SK-N-SH treated with all-trans-retinoic acid at 6 μM for 48 hours (cell line): ENCODE results near the gene CLSTN3.

Experiments used
- ATAC-seq: fragments of 200-7000 bp; cut with Tn5 transposase; 3 replicates; pipeline ENCODE4 v1.9.1; 2020; ENCODE audit warnings: mild to moderate bottlenecking, moderate library complexity
- ARNTL ChIP-seq: fragments of 450-650 bp; formaldehyde crosslinking; IDR thresholded peaks from 2 replicates; pipeline ENCODE4 v1.5.0; 2020; ENCODE audit warnings: low read depth, mild to moderate bottlenecking, moderate library complexity, borderline replicate concordance
- BACH2 ChIP-seq: fragments of 250-450 bp; sonication (Bioruptor Pico); IDR thresholded peaks from 2 replicates; pipeline ENCODE4 v1.9.0; 2021; ENCODE audit warnings: mild to moderate bottlenecking, borderline replicate concordance
- CSDC2 ChIP-seq: fragments of 250-450 bp; sonication (Bioruptor Pico); IDR thresholded peaks from 2 replicates; pipeline ENCODE4 v1.5.0; 2020; ENCODE audit warnings: mild to moderate bottlenecking, moderate library complexity
- ESRRG ChIP-seq: fragments of 250-450 bp; sonication (Bioruptor Pico); IDR thresholded peaks from 2 replicates; pipeline ENCODE4 v1.6.1; 2021; ENCODE audit warnings: mild to moderate bottlenecking
- GLIS3 ChIP-seq: fragments of 250-450 bp; sonication (Bioruptor Pico); IDR thresholded peaks from 2 replicates; pipeline ENCODE4 v1.5.0; 2020; ENCODE audit warnings: mild to moderate bottlenecking, moderate library complexity
- ISL1 ChIP-seq: fragments of 250-450 bp; sonication (Bioruptor Pico); IDR thresholded peaks from 2 replicates; pipeline ENCODE4 v2.1.2; 2022; ENCODE audit warnings: mild to moderate bottlenecking, moderate library complexity
- OSR1 ChIP-seq: fragments of 250-450 bp; sonication (Bioruptor Pico); IDR thresholded peaks from 2 replicates; pipeline ENCODE4 v1.8.0; 2022; ENCODE audit warnings: moderate library complexity, mild to moderate bottlenecking, inconsistent platforms
- PPARA ChIP-seq: fragments of 250-450 bp; sonication (Bioruptor Pico); IDR thresholded peaks from 2 replicates; pipeline ENCODE4 v1.5.0; 2020; ENCODE audit warnings: mild to moderate bottlenecking, borderline replicate concordance
- RARB ChIP-seq: fragments of 250-450 bp; sonication (Bioruptor Pico); IDR thresholded peaks from 2 replicates; pipeline ENCODE4 v1.8.0; 2021; ENCODE audit warnings: mild to moderate bottlenecking, moderate library complexity
- SNAI2 ChIP-seq: fragments of 250-450 bp; sonication (Bioruptor Pico); IDR thresholded peaks from 2 replicates; pipeline ENCODE4 v1.5.0; 2020; ENCODE audit warnings: mild to moderate bottlenecking, moderate library complexity
- TCF4 ChIP-seq: fragments of 250-450 bp; sonication (Bioruptor Pico); IDR thresholded peaks from 2 replicates; pipeline ENCODE4 v1.8.0; 2021; ENCODE audit warnings: mild to moderate bottlenecking, moderate library complexity, borderline replicate concordance
- TOX ChIP-seq: fragments of 250-450 bp; sonication (Bioruptor Pico); IDR thresholded peaks from 2 replicates; pipeline ENCODE4 v1.8.0; 2021; ENCODE audit warnings: mild to moderate bottlenecking, moderate library complexity, borderline replicate concordance
- ZC3H10 ChIP-seq: fragments of 250-450 bp; sonication (Bioruptor Pico); IDR thresholded peaks from 2 replicates; pipeline ENCODE4 v1.5.1; 2021; ENCODE audit warnings: mild to moderate bottlenecking, moderate library complexity
- ZFP3 ChIP-seq: fragments of 250-450 bp; sonication (Bioruptor Pico); IDR thresholded peaks from 2 replicates; pipeline ENCODE4 v1.5.0; 2020; ENCODE audit warnings: mild to moderate bottlenecking, moderate library complexity
- ZFP30 ChIP-seq: fragments of 450-650 bp; formaldehyde crosslinking; IDR thresholded peaks from 2 replicates; pipeline ENCODE4 v1.5.0; 2022; ENCODE audit warnings: mild to moderate bottlenecking, moderate library complexity
- ZNF565 ChIP-seq: fragments of 450-650 bp; formaldehyde crosslinking; conservative IDR thresholded peaks from 2 replicates; pipeline ENCODE4 v1.5.0; 2020; ENCODE audit warnings: low read depth, mild to moderate bottlenecking, moderate library complexity
- ZNF70 ChIP-seq: fragments of 450-650 bp; formaldehyde crosslinking; IDR thresholded peaks from 2 replicates; pipeline ENCODE4 v1.5.0; 2020; ENCODE audit warnings: mild to moderate bottlenecking, moderate library complexity
- TF ChIP-seq, protein P1 (sequence below): fragments of 250-450 bp; sonication (Bioruptor Pico); IDR thresholded peaks from 2 replicates; pipeline ENCODE4 v1.8.0; 2021; ENCODE audit warnings: low read depth, mild to moderate bottlenecking, moderate library complexity, borderline replicate concordance
- TF ChIP-seq, protein P2 (sequence below): fragments of 250-450 bp; sonication (Bioruptor Pico); IDR thresholded peaks from 2 replicates; pipeline ENCODE4 v1.5.1; 2020; ENCODE audit warnings: low read depth, mild to moderate bottlenecking, moderate library complexity
- TF ChIP-seq, protein P3 (sequence below): fragments of 250-450 bp; sonication (Bioruptor Pico); IDR thresholded peaks from 2 replicates; pipeline ENCODE4 v1.5.0; 2020; ENCODE audit warnings: mild to moderate bottlenecking, moderate library complexity
- TF ChIP-seq, protein P4 (sequence below): fragments of 250-450 bp; sonication (Bioruptor Pico); IDR thresholded peaks from 2 replicates; pipeline ENCODE4 v1.8.0; 2020; ENCODE audit warnings: mild to moderate bottlenecking, moderate library complexity, borderline replicate concordance
- TF ChIP-seq, protein P5 (sequence below): fragments of 250-450 bp; sonication (Bioruptor Pico); IDR thresholded peaks from 2 replicates; pipeline ENCODE4 v1.5.1; 2021; ENCODE audit warnings: mild to moderate bottlenecking, moderate library complexity

Gene CLSTN3

DNA sequence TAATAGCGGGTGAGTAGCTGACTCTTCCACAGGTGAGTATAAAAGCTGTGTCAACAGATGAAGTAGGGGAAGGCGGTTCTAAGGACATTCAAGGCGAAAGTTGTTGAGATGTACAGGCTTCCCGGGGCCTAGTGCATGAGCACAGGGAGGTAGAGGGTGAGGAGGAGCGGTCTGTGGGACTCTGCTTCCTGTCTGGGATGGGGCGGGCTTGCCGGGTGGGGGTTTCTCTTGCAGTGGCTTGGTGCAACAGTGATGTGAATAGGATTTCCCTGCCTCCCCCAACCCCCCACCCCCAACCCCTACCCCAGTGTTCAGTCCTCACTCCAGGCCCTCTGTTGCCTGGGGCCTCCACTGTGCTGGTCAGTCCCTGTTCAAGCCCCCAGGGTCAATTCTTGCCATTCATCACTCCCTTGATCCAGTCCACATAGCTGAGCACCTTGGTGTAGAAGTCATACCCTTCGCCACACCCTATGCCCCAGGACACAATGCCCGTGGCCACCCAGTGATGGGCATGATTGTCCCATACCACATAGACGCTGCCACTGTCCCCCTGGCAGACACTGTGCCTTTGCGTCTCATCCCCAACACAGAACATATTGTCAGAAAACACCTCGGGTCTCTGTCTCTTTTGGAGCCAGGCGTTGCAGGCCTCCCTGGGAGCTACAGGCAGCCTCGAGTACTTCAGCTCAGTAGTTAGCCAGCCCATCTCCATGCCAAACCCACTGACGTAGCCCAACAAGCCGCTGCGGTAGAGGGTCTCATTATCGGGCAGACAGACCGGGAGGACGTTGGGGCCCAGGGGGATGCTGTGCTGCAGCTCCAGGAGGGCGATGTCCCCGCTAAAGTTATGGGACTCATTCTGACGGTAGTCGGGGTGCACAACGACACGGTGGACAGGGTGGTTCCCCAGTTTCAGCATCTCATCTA lies 33.9 kb upstream of the CLSTN3 start:
- no peak for ATAC-seq
- TF ChIP-seq, protein P1, sequence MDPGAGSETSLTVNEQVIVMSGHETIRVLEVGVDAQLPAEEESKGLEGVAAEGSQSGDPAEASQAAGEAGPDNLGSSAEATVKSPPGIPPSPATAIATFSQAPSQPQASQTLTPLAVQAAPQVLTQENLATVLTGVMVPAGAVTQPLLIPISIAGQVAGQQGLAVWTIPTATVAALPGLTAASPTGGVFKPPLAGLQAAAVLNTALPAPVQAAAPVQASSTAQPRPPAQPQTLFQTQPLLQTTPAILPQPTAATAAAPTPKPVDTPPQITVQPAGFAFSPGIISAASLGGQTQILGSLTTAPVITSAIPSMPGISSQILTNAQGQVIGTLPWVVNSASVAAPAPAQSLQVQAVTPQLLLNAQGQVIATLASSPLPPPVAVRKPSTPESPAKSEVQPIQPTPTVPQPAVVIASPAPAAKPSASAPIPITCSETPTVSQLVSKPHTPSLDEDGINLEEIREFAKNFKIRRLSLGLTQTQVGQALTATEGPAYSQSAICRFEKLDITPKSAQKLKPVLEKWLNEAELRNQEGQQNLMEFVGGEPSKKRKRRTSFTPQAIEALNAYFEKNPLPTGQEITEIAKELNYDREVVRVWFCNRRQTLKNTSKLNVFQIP (CRISPR knock-in tag): no peak
- TF ChIP-seq ISL1 (CRISPR knock-in tag): no peak
- TF ChIP-seq, protein P2, sequence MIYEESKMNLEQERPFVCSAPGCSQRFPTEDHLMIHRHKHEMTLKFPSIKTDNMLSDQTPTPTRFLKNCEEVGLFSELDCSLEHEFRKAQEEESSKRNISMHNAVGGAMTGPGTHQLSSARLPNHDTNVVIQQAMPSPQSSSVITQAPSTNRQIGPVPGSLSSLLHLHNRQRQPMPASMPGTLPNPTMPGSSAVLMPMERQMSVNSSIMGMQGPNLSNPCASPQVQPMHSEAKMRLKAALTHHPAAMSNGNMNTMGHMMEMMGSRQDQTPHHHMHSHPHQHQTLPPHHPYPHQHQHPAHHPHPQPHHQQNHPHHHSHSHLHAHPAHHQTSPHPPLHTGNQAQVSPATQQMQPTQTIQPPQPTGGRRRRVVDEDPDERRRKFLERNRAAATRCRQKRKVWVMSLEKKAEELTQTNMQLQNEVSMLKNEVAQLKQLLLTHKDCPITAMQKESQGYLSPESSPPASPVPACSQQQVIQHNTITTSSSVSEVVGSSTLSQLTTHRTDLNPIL: no peak
- TF ChIP-seq, protein P3, sequence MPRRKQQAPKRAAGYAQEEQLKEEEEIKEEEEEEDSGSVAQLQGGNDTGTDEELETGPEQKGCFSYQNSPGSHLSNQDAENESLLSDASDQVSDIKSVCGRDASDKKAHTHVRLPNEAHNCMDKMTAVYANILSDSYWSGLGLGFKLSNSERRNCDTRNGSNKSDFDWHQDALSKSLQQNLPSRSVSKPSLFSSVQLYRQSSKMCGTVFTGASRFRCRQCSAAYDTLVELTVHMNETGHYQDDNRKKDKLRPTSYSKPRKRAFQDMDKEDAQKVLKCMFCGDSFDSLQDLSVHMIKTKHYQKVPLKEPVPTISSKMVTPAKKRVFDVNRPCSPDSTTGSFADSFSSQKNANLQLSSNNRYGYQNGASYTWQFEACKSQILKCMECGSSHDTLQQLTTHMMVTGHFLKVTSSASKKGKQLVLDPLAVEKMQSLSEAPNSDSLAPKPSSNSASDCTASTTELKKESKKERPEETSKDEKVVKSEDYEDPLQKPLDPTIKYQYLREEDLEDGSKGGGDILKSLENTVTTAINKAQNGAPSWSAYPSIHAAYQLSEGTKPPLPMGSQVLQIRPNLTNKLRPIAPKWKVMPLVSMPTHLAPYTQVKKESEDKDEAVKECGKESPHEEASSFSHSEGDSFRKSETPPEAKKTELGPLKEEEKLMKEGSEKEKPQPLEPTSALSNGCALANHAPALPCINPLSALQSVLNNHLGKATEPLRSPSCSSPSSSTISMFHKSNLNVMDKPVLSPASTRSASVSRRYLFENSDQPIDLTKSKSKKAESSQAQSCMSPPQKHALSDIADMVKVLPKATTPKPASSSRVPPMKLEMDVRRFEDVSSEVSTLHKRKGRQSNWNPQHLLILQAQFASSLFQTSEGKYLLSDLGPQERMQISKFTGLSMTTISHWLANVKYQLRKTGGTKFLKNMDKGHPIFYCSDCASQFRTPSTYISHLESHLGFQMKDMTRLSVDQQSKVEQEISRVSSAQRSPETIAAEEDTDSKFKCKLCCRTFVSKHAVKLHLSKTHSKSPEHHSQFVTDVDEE: no peak
- TF ChIP-seq TCF4 (CRISPR knock-in tag): no peak
- TF ChIP-seq TOX: no peak
- no peak for TF ChIP-seq CSDC2 (CRISPR knock-in tag)
- TF ChIP-seq, protein P4, sequence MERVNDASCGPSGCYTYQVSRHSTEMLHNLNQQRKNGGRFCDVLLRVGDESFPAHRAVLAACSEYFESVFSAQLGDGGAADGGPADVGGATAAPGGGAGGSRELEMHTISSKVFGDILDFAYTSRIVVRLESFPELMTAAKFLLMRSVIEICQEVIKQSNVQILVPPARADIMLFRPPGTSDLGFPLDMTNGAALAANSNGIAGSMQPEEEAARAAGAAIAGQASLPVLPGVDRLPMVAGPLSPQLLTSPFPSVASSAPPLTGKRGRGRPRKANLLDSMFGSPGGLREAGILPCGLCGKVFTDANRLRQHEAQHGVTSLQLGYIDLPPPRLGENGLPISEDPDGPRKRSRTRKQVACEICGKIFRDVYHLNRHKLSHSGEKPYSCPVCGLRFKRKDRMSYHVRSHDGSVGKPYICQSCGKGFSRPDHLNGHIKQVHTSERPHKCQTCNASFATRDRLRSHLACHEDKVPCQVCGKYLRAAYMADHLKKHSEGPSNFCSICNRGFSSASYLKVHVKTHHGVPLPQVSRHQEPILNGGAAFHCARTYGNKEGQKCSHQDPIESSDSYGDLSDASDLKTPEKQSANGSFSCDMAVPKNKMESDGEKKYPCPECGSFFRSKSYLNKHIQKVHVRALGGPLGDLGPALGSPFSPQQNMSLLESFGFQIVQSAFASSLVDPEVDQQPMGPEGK: no peak
- TF ChIP-seq ZFP3 (CRISPR knock-in tag): no peak
- TF ChIP-seq BACH2 (CRISPR knock-in tag): no peak
- no peak for TF ChIP-seq ESRRG (CRISPR knock-in tag)
- no peak for TF ChIP-seq ARNTL (CRISPR knock-in tag)
- TF ChIP-seq OSR1 (CRISPR knock-in tag): no peak
- TF ChIP-seq ZFP30 (CRISPR knock-in tag): no peak
- TF ChIP-seq ZC3H10: no peak
- TF ChIP-seq PPARA: no peak
- TF ChIP-seq, protein P5, sequence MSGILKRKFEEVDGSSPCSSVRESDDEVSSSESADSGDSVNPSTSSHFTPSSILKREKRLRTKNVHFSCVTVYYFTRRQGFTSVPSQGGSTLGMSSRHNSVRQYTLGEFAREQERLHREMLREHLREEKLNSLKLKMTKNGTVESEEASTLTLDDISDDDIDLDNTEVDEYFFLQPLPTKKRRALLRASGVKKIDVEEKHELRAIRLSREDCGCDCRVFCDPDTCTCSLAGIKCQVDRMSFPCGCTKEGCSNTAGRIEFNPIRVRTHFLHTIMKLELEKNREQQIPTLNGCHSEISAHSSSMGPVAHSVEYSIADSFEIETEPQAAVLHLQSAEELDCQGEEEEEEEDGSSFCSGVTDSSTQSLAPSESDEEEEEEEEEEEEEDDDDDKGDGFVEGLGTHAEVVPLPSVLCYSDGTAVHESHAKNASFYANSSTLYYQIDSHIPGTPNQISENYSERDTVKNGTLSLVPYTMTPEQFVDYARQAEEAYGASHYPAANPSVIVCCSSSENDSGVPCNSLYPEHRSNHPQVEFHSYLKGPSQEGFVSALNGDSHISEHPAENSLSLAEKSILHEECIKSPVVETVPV (CRISPR knock-in tag): no peak
- TF ChIP-seq ZNF70 (CRISPR knock-in tag): no peak
- TF ChIP-seq GLIS3 (CRISPR knock-in tag): no peak
- TF ChIP-seq SNAI2 (CRISPR knock-in tag): no peak

DNA sequence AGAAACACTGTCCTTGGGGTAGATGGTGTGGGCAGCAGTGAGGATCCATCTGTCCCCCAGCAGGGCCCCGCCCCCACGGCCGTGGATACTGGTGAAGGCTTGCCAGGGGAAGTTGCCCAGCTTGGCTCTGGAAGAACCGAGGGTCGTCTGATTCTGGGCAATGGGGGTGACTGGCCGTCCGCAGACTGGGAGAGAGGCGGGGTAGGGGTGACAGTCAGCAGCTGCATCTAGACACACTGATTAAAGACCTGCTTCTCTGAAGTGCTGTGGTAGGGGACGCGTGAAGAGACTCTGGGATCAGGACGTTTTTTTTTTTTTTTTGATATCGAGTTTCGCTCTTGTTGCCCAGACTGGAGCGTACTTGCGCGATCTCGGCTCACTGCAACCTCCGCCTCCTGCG lies 33.2 kb upstream of the CLSTN3 start:
- ATAC-seq: no peak
- TF ChIP-seq ZNF70 (CRISPR knock-in tag): no peak
- TF ChIP-seq TCF4 (CRISPR knock-in tag): no peak
- TF ChIP-seq SNAI2 (CRISPR knock-in tag): no peak
- no peak for TF ChIP-seq ZC3H10
- TF ChIP-seq ZNF565 (CRISPR knock-in tag): no peak
- TF ChIP-seq, protein P4: no peak
- TF ChIP-seq, protein P3: no peak
- no peak for TF ChIP-seq ARNTL (CRISPR knock-in tag)
- TF ChIP-seq, protein P1 (CRISPR knock-in tag): no peak
- no peak for TF ChIP-seq RARB (CRISPR knock-in tag)
